PC-3 (cell line): Measurements from ENCODE around the gene CDC42EP2.

Experiments
- CTCF ChIP-seq: fragments of 300-600 bp; sonication (generic); conservative IDR thresholded peaks from 2 replicates; pipeline ENCODE4 v1.5.1; 2017; ENCODE audit warnings: antibody characterized with exemption, low read depth, mild to moderate bottlenecking, low read length
- EZH2 ChIP-seq: fragments of 300-600 bp; sonication (generic); IDR thresholded peaks from one replicate; pipeline ENCODE4 v1.6.1; 2017; ENCODE audit warnings: antibody characterized with exemption, mild to moderate bottlenecking, low read length; ENCODE audit not compliant: unreplicated experiment

- TF ChIP-seq CTCF, result no peak
- no peak for TF ChIP-seq EZH2
Measured at GRCh38 chr11:65330544-65330943, 15.9 kb downstream of the CDC42EP2 start.
